Uterine smooth muscle cell (primary cell): Measurements from ENCODE around the gene MED29. TPM values are rescaled to one million over a fixed set of nuclear protein-coding genes. Genes with fewer than 3 reads are reported as not detected.

Experiments
- total RNA-seq: library from RNA; depleted of rRNA; stranded (reverse); fragments of >200 nt; gene quantifications from 2 replicates; pipeline ENCODE4 v1.2.3, GENCODE V29; 2014

MED29 gene, protein sequence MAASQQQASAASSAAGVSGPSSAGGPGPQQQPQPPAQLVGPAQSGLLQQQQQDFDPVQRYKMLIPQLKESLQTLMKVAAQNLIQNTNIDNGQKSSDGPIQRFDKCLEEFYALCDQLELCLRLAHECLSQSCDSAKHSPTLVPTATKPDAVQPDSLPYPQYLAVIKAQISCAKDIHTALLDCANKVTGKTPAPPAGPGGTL
- 15.2 and 20.6 TPM in 2 replicates for total RNA-seq

DNA sequence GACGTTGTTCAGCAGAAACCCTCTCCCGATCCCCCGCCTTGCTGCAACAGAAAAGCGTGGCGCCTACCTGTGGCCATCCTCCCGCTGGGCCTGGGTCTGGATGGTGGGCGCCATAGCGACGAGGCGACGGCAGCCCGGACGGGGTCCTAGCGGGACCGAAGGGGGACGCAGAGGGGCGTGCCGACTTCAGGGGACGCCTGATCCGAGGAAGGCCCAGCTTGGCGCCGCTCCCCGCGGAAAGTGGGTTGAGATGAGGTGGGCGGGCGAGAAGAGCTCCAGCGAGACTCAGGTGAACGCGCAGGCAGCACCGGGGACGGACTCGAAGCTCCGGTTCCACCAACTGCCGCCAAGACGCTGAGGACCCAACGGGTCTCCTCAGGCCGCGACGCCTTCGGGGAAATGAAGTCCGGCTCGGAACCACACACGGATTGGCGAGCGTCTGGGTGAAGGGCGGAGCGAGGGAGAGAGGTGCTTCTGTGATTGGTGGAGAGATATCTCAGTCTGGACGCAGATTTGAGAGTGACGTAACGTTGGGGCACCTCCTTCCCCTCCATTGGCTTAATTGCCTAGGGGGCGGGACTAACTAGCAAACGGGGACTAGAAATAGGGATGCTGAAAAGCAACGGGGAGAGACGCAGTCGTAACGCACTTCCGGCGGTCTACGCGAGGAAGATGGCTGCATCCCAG is at the start of gene MED29, which contains the start of gene PAF1:
TSS of gene MED29 (plus strand) at position 628 of the 687 bp plus-strand sequence. CDS start at position 673, 45 bp downstream.
TSS of gene PAF1 (minus strand) at position 356 of the 687 bp plus-strand sequence. CDS start at position 114, 242 bp downstream.

DNA sequence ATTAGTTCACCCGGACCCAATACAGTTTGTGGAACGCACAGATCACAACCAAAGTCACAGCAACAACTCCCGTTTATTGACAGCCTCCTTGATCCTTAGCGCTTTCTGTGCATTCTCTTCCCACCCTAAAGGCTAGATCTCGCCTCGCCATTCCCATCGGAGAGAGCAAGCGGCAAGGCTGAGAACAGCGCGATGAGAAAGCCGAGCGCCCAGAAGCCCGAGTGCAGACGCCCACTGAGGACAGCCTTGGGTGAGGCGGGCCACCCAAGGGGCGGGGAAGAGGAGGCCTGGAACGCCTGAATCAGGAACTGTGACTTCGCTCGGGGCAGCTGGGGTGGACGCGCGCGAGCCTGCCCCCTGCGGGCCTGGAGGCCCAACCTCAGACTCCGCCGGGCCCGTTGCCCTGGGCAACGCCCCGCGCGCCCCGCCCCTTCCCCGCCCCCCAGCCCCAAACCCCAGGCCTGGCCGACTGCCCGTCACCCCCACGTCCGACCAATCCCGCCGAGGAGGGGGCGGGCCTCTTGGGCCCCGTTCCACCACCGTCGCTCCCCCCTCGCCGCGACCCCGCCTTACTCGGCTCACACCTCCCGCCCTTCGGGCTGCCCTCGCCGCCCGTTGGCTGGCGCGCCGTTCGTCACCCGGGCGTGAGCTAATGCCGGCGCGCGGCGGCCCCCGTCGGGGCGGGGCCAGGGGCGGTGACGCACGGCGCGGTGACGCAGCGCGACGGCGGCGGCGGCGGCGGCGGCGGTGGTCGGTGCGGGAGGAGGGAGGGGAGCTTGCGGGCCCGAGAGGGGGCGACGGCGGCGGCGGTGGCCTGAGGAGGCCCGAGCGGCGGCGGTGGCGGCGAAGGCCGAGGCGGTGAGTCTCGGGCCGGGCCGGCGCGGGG is 49.2 kb upstream of the MED29 start, which contains the start of gene SAMD4B:
TSS of gene SAMD4B (plus strand) at position 703 of the 886 bp plus-strand sequence. CDS start 14,473 bp downstream, outside the sequence.

DNA sequence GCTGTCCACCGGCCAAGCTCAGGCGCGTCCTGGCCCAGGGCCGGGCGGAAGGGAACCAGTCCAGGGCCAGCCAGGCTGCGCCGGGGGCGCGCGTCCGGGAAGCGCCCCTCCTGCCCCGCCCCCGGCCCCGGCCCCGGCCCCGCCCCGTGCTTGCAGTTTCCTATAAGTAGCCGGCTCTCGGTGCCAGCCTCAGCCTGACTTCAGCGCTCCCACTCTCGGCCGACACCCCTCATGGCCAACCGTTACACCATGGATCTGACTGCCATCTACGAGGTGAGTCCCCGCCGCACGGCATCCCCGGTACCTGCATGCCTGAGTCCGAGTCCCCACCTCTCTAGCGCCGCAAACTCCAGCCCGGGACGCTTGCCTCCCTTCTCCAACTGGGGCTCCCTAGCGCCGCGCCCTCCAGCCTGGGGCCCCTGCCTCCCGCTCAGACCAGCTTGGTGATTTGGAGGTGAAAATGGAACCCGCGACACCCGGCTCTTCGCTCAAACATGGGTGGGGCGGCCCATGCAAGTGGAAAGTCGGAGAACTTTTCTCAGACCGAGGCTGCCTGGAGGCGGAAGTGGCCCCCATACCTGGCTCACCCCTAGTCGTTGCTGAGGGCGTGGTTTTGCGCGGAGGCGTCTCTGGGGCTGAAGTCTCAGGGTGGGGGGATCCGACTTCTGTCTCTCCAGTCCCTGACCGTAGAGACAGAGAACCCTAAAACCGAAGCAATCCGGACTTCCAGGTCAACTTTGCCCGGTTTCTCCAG is 15.7 kb downstream of the MED29 start, which contains the start of gene ZFP36:
TSS of gene ZFP36 (plus strand) at position 192 of the 754 bp plus-strand sequence. CDS start at position 250, 58 bp downstream.

DNA sequence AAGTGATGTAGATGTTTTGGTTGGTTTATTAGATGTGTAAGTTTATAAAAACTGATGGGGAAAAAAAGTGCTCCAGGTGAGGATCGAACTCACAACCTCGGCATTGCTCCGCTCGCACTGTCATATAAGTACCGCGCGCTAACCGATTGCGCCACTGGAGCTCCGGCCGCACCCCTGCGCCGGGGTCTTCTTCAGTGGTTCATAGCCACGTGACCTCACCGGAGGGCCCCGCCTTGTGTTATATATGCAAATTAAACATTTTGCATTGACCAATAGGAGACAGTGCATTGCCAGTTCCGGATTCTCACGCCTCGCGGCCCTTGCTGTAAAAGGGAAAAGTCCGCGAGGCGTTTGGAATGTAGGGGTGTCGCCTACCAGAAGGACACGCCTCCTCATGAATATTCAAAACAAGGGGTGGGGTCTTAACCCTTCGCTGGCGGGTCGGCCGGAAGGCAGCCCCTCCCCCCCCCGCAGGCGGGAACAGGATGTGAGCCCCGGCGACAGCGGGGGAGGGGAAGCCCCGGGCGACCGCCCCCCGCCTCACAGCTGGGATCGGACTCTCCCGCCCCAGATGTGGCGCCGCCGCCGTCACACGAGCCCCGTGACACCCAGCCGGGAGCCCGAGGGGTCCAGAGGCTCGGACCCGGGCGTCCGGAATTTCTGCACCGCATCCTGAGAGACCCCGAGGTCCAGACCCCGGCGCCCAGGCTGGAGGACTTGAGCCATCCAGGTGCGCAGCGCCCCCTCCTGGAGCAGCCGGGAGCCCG is 21.1 kb downstream of the MED29 start, which contains the start of gene PLEKHG2:
TSS of gene PLEKHG2 (plus strand) at position 570 of the 767 bp plus-strand sequence. CDS start 1,418 bp downstream, outside the sequence.

DNA sequence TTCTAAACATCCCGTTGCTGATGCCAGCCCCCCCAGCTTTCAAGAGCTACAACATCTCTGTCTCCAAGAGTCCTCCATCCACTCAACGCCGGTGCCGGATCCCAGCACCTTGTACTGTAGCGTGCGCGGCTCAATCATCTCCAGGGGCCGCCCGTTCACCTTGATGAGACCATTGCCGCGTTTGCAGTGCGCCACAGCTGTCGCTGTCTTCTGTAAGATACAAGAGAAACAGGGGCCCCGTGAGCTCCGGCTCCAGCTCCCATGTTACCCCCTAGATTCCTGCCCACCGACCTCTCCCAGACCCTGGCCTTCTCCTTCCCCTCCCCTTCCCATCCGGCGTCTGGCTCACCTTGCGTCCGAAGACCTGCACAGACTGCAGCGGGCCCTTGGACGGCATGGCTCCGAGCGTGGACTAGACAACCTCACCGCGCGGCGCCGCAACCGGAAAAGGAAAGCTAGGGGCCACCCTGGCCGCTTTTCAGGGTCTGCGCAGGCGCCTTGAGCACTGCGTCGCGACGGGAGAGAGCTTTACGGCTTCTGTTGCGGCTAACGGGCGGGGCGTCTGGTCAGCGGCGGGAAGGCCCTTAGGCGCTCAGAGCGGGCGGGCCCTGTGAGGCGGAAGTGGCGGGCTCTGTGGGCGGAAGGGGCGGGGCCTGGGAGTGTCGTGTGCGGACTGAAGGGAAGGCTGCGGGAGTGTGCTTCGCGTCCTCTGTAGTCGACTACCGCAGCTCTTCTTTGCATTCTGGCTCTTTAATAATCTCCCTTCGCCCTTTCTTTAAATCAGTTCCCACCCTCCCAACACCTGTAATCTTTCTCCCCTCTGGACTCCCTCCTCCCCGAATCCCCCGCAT is 44.5 kb downstream of the MED29 start, which contains the start of gene RPS16:
TSS of gene RPS16 (minus strand) at position 451 of the 851 bp plus-strand sequence. CDS start at position 397, 54 bp downstream.

DNA sequence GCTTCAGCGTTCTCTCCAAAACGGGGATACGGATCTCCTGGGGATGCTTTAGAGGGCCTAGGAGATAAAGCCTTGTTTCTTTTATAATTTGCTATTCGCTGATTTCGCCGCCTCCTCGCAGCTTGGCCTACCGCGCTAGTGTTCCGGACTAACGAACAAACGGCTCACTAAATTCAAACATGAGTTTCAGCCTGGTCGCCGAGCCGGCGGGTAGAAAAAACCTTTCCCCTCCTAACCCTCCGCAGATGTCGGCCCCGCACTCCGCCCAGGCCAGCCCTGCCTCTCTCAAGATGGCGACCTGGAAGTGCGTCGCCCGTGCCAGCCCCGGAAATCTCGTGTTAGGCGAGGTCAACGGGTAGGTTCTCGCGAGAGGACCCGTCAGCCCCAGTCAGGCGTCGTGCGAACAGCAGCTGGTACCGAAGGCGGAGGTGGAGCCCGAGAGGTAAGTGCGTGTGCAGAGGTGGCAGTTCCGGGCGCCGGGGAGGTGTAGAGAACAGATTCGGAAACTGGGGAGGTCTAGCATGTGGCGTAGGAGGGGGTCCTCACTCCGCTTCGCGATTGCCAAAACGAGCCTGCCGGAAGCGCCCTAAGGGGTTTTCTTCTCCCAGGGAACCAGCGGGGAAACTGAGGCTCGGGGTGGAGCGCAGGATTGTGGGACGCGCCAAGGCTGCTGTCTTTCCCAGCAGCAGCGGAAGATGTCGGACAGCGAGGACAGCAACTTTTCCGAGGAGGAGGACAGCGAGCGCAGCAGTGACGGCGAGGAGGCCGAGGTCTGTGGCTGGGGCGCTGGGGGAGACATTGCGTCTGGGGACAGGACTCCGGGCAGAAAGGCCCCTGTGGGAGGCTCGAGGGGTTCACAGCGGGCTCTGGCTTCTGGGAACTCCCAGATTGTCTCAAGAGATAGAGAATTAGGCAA is 54.3 kb downstream of the MED29 start, which contains the start of gene SUPT5H:
TSS of gene SUPT5H (plus strand) at position 387 of the 916 bp plus-strand sequence. CDS start at position 696, 309 bp downstream.

Other genes with a start within 250 kb of the MED29 start
- gene NCCRP1, start 194.4 kb upstream of the MED29 start, total RNA-seq = not detected in 2 replicates
- not detected in 2 replicates for gene SYCN, start 187.1 kb upstream of the MED29 start, total RNA-seq
- not detected in 2 replicates for gene IFNL3, start 146.4 kb upstream of the MED29 start, total RNA-seq
- not detected in 2 replicates for gene IFNL4, start 142.5 kb upstream of the MED29 start, total RNA-seq
- gene IFNL2, start 123.0 kb upstream of the MED29 start, total RNA-seq = not detected in 2 replicates
- gene IFNL1, start 95.0 kb upstream of the MED29 start, total RNA-seq = not detected in 2 replicates
- 0.25 TPM in 1 of 2 replicates, not detected in the other for gene LRFN1, start 70.5 kb upstream of the MED29 start, total RNA-seq
- 0.44 and 0.50 TPM in 2 replicates for gene GMFG, start 55.3 kb upstream of the MED29 start, total RNA-seq
- gene SAMD4B, start 49.0 kb upstream of the MED29 start, total RNA-seq = 59.9 and 60.4 TPM in 2 replicates
- 38.4 and 55.6 TPM in 2 replicates for gene PAF1, start 272 bp upstream of the MED29 start, total RNA-seq
- 1.8 and 3.0 TPM in 2 replicates for gene ZFP36, start 15.5 kb downstream of the MED29 start, total RNA-seq
- 9.0 and 16.4 TPM in 2 replicates for gene PLEKHG2, start 21.3 kb downstream of the MED29 start, total RNA-seq
- gene RPS16, start 44.6 kb downstream of the MED29 start, total RNA-seq = 111 and 167 TPM in 2 replicates
- gene SUPT5H, start 54.2 kb downstream of the MED29 start, total RNA-seq = 63.1 and 67.6 TPM in 2 replicates
- gene TIMM50, start 89.5 kb downstream of the MED29 start, total RNA-seq = 57.5 and 84.0 TPM in 2 replicates
- gene DLL3, start 107.6 kb downstream of the MED29 start, total RNA-seq = 0.12 and 0.55 TPM in 2 replicates
- gene SELENOV, start 123.8 kb downstream of the MED29 start, total RNA-seq = not detected in 2 replicates
- gene EID2B, start 141.5 kb downstream of the MED29 start, total RNA-seq = 4.5 and 7.5 TPM in 2 replicates
- 10.2 and 16.3 TPM in 2 replicates for gene EID2, start 148.8 kb downstream of the MED29 start, total RNA-seq
- gene LGALS13, start 211.1 kb downstream of the MED29 start, total RNA-seq = not detected in 2 replicates